MCF 10A (cell line): ENCODE data around the gene ENTREP1. TPM values are rescaled to one million over a fixed set of nuclear protein-coding genes. Genes with fewer than 3 reads are reported as not detected.

Experiments
- BruUV-seq: library from RNA; stranded (reverse); fragments of 400-500 nt; replicated peaks from 2 replicates; lab custom pipeline; 2021; lab: Mats Ljungman, UMichigan
- CTCF ChIA-PET: fragments of 300-600 bp; sonication (Branson Sonifier 250); formaldehyde crosslinking; extraction: SDS; loops from one replicate; lab custom pipeline; 2021; ENCODE audit warnings: antibody characterized with exemption, inconsistent platforms; lab: Yijun Ruan, JAX
- POLR2A ChIA-PET: fragments of 300-600, 350-650 bp; sonication (Branson Sonifier 250); formaldehyde crosslinking; extraction: SDS; loops from one replicate; lab custom pipeline; 2020; ENCODE audit warnings: antibody characterized with exemption, inconsistent platforms; lab: Yijun Ruan, JAX
- DNase-seq: peaks from one replicate; pipeline ENCODE4 v3.0.0-alpha.2; 2018; ENCODE audit not compliant: unreplicated experiment
- H3K27ac Mint-ChIP-seq: one replicate; pipeline ENCODE4 v1.8.0; 2022; ENCODE audit warnings: mild to moderate bottlenecking, low read depth, mixed read lengths; ENCODE audit not compliant: unreplicated experiment
- H3K27me3 Mint-ChIP-seq: one replicate; pipeline ENCODE4 v1.8.0; 2022; ENCODE audit warnings: mixed read lengths; ENCODE audit not compliant: insufficient read depth, unreplicated experiment
- H3K36me3 Mint-ChIP-seq: one replicate; pipeline ENCODE4 v1.8.0; 2022; ENCODE audit warnings: mild to moderate bottlenecking, moderate library complexity, mixed read lengths; ENCODE audit not compliant: insufficient read depth, unreplicated experiment
- H3K4me1 Mint-ChIP-seq: one replicate; pipeline ENCODE4 v1.8.0; 2022; ENCODE audit warnings: mixed read lengths; ENCODE audit not compliant: insufficient read depth, unreplicated experiment
- H3K4me3 Mint-ChIP-seq: one replicate; pipeline ENCODE4 v1.8.0; 2022; ENCODE audit warnings: mild to moderate bottlenecking, moderate library complexity, mixed read lengths; ENCODE audit not compliant: unreplicated experiment
- H3K9me3 Mint-ChIP-seq: one replicate; pipeline ENCODE4 v1.8.0; 2022; ENCODE audit warnings: mixed read lengths; ENCODE audit not compliant: unreplicated experiment
- intact Hi-C: fragments of 100-400 bp; cut with micrococcal nuclease; formaldehyde crosslinking; loops from 2 replicates; pipeline ENCODE4 v1.14.1; 2022
- total RNA-seq: library from RNA; stranded (reverse); gene quantifications from 2 replicates; pipeline ENCODE4 v1.2.3, GENCODE V29; 2022
- TF ChIP-seq, protein P1 (sequence below): fragments of 200-600 bp; IDR thresholded peaks from one replicate; pipeline ENCODE4 v1.8.0; 2022; ENCODE audit warnings: antibody characterized with exemption, mild to moderate bottlenecking; ENCODE audit not compliant: unreplicated experiment

The ENTREP1 gene
- total RNA-seq, 1 experiment from 2014 or later: 0.35 TPM

DNA sequence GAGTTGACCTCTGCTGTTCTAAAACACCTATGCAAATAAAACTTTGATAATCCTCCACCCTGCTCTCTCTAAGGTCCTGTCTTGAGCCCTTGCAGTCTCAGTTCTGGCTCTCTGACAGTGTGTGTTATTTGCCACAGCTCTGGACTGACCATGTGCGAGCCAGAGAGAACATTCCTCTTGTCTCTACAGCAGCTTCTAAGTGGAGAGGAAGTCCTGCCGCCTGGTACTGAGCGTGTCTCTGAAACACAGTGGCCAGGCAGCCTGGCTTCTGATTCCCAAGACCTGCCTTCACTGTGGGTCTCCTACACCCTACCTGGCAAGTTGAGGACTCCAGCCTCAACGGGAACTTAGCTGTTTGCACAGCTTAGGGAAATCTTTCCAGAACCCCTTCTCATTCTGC, 61.6 kb downstream of the ENTREP1 start:
- DNase-seq: no peak
- no peaks in the 10 kb centered on the region for H3K36me3 Mint-ChIP-seq
- H3K27me3 Mint-ChIP-seq: peaks cover 38% of the 10 kb centered on the region
- intact Hi-C loops: no loop called here
- no peak overlapping the region for H3K4me3 Mint-ChIP-seq
- no peaks in the 10 kb centered on the region for H3K9me3 Mint-ChIP-seq
- H3K27ac Mint-ChIP-seq: no peak overlapping the region
- H3K4me1 Mint-ChIP-seq: no peaks in the 10 kb centered on the region
- TF ChIP-seq, protein P1, sequence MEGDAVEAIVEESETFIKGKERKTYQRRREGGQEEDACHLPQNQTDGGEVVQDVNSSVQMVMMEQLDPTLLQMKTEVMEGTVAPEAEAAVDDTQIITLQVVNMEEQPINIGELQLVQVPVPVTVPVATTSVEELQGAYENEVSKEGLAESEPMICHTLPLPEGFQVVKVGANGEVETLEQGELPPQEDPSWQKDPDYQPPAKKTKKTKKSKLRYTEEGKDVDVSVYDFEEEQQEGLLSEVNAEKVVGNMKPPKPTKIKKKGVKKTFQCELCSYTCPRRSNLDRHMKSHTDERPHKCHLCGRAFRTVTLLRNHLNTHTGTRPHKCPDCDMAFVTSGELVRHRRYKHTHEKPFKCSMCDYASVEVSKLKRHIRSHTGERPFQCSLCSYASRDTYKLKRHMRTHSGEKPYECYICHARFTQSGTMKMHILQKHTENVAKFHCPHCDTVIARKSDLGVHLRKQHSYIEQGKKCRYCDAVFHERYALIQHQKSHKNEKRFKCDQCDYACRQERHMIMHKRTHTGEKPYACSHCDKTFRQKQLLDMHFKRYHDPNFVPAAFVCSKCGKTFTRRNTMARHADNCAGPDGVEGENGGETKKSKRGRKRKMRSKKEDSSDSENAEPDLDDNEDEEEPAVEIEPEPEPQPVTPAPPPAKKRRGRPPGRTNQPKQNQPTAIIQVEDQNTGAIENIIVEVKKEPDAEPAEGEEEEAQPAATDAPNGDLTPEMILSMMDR: no peak
- CTCF ChIA-PET: no interaction called here
- no TSS peak for BruUV-seq
- POLR2A ChIA-PET: no interaction called here

DNA sequence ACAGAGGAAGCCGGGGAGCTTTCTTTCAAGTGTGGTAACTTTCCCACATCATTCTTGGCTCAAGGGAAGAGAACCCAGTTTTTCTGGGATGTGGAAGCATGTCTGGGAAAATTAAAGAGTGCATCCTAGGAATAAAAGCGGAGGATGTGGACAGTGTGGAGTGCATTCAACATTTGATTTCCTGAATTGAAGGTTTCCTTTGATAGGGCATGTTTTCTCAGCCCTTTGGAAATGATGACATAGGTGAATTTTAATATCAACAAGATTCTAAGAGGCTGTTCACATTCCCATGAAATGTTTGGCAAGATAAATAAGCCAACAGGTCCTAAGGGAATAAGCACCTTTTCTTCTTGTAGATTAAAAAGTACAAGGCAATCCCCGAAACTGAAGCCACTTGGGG, 63.6 kb downstream of the ENTREP1 start:
- H3K4me1 Mint-ChIP-seq: no peaks in the 10 kb centered on the region
- ChIA-PET CTCF (no interaction called here), POLR2A (interaction anchor here (0.6 kb wide), 1 partner anchor 10 kb away, joined by 4 read pairs; no protein-coding TSS in a partner anchor)
- no peak overlapping the region for H3K4me3 Mint-ChIP-seq
- no peak for DNase-seq
- no peaks in the 10 kb centered on the region for H3K9me3 Mint-ChIP-seq
- peaks cover 38% of the 10 kb centered on the region for H3K27me3 Mint-ChIP-seq
- BruUV-seq: no TSS peak
- TF ChIP-seq, protein P1: no peak
- intact Hi-C loops: no loop called here
- no peak overlapping the region for H3K27ac Mint-ChIP-seq
- no peaks in the 10 kb centered on the region for H3K36me3 Mint-ChIP-seq

DNA sequence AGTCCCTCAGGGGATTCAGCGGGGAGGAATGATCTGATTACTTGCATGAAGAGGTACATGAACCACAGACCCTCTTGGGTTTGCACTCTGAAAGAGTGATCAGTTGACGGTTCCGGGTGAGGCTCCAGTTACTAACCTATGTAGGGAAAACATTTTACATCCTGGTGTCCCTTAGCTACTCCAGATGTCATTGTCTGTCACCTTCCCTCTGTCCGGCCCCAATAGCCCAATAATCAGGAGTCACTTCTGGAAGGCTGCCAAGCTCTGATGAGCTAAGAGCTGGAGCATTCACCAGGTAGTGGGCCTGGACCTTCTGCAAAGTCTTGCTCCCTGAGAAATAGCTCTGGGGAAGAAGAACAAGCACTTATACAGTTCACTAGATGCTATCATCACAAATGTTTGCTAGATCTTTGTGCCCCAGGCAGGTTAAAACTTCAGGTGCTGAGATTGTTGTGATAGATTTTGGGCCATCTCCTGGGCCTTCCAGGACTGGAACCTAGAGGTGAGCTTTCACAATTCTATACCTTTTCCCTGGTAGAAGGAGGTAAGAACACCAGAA, 64.5 kb downstream of the ENTREP1 start:
- DNase-seq: no peak
- Mint-ChIP-seq H3K36me3 (no peaks in the 10 kb centered on the region), H3K4me1 (no peaks in the 10 kb centered on the region), H3K27ac (no peak overlapping the region), H3K4me3 (no peak overlapping the region), H3K27me3 (peaks cover 38% of the 10 kb centered on the region), H3K9me3 (no peaks in the 10 kb centered on the region)
- BruUV-seq: no TSS peak
- ChIA-PET CTCF (interaction anchor here (0.5 kb wide), 1 partner anchor 694 kb away, joined by 6 read pairs; no protein-coding TSS in a partner anchor), POLR2A (no interaction called here)
- TF ChIP-seq, protein P1: no peak
- intact Hi-C loops: no loop called here

DNA sequence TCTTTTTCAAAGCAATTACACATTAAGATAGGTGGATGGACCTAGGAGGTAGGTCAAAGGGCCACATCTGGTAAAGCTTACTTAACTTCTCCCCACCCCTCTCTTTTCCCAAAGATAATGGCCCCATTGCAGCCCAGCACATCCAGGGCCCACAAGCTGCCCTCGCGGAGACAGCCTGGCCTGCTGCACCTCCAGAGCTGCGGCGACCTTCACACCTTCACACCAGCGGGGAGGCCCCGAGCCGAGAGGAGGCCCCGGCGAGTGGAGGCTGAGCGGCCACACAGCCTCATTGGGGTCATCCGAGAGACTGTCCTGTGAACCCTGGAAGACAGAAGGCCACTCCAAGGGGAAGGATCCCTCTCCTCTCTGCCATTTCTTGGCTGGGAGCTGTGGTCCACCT, 66.5 kb downstream of the ENTREP1 start:
- H3K4me3 Mint-ChIP-seq: no peak overlapping the region
- intact Hi-C loops: no loop called here
- POLR2A ChIA-PET: no interaction called here
- no peak overlapping the region for H3K27ac Mint-ChIP-seq
- CTCF ChIA-PET: interaction anchor here (0.7 to 0.8 kb wide), 2 partner anchors 32 to 342 kb away, joined by 3 read pairs; no protein-coding TSS in a partner anchor
- no peaks in the 10 kb centered on the region for H3K4me1 Mint-ChIP-seq
- H3K27me3 Mint-ChIP-seq: peaks cover 33% of the 10 kb centered on the region
- no peaks in the 10 kb centered on the region for H3K36me3 Mint-ChIP-seq
- no peaks in the 10 kb centered on the region for H3K9me3 Mint-ChIP-seq
- BruUV-seq: no TSS peak
- TF ChIP-seq, protein P1: no peak
- no peak for DNase-seq
